Hepatocyte (in vitro differentiated cells): ENCODE measurements around the gene DLEC1.

Experiments
- EZH2 ChIP-seq: fragments of 200-600 bp; sonication (generic); IDR thresholded peaks from 2 replicates; pipeline ENCODE4 v1.6.1; 2016; ENCODE audit warnings: antibody characterized with exemption, mild to moderate bottlenecking, borderline replicate concordance
- TF ChIP-seq, protein P1 (sequence below): fragments of 200-600 bp; sonication (generic); IDR thresholded peaks from 2 replicates; pipeline ENCODE4 v1.5.1; 2016; ENCODE audit warnings: antibody characterized with exemption, mild to moderate bottlenecking; ENCODE audit not compliant: poor library complexity

DNA sequence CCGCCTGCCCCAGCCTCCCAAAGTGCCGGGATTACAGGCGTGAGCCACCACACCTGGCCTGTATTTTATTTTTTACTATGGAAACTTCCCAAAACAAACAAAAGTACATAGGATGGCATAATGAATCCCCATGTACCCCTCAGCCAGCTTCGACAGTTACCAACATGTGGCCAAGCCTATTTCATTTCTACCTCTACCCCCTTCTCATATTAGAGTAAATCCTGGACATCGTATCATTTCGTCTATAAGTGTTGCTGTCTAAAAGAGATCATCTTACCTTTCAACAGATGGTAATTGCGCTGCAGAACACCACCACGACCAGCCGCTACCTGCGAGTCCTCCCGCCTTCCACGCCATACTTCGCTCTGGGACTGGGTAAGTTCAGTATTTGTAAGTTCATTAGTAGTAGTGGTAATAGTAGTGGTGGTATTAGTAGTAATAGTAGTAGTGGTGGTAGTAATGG, 44.9 kb downstream of the DLEC1 start:
- TF ChIP-seq, protein P1, sequence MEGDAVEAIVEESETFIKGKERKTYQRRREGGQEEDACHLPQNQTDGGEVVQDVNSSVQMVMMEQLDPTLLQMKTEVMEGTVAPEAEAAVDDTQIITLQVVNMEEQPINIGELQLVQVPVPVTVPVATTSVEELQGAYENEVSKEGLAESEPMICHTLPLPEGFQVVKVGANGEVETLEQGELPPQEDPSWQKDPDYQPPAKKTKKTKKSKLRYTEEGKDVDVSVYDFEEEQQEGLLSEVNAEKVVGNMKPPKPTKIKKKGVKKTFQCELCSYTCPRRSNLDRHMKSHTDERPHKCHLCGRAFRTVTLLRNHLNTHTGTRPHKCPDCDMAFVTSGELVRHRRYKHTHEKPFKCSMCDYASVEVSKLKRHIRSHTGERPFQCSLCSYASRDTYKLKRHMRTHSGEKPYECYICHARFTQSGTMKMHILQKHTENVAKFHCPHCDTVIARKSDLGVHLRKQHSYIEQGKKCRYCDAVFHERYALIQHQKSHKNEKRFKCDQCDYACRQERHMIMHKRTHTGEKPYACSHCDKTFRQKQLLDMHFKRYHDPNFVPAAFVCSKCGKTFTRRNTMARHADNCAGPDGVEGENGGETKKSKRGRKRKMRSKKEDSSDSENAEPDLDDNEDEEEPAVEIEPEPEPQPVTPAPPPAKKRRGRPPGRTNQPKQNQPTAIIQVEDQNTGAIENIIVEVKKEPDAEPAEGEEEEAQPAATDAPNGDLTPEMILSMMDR, result no peak
- TF ChIP-seq EZH2, result no peak
